K562 (cell line): ENCODE measurements around the gene KLHL35. TPM values are rescaled to one million over a fixed set of nuclear protein-coding genes. Genes with fewer than 3 reads are reported as not detected.

Experiments
- ATF7 ChIP-seq: fragments of 450-650 bp; IDR thresholded peaks from 2 replicates; pipeline ENCODE4 v1.7.1; 2014; ENCODE audit warnings: mild to moderate bottlenecking, moderate library complexity
- BCOR ChIP-seq: fragments of 450-650 bp; IDR thresholded peaks from 2 replicates; pipeline ENCODE4 v1.6.1; 2016
- BMI1 ChIP-seq: fragments of 150-350 bp; IDR thresholded peaks from 2 replicates; pipeline ENCODE4 v1.6.1; 2014; ENCODE audit warnings: low read length
- CBX5 ChIP-seq: IDR thresholded peaks from 2 replicates; pipeline ENCODE4 v1.6.1; 2014; ENCODE audit warnings: low read depth, borderline replicate concordance
- CLOCK ChIP-seq: fragments of 250-450 bp; sonication (Bioruptor Pico); IDR thresholded peaks from 2 replicates; pipeline ENCODE4 v1.4.0; 2020; ENCODE audit warnings: mild to moderate bottlenecking, moderate library complexity, borderline replicate concordance
- EP400 ChIP-seq: fragments of 450-650 bp; IDR thresholded peaks from 2 replicates; pipeline ENCODE4 v1.6.1; 2017; ENCODE audit warnings: antibody characterized with exemption, mild to moderate bottlenecking, moderate library complexity
- HMG20A ChIP-seq: fragments of 450-650 bp; formaldehyde crosslinking; conservative IDR thresholded peaks from 2 replicates; pipeline ENCODE4 v1.4.0; 2020; ENCODE audit warnings: mild to moderate bottlenecking, mixed read lengths
- HMGN3 ChIP-seq: IDR thresholded peaks from 2 replicates; pipeline ENCODE4 v1.6.1; 2011; ENCODE audit warnings: borderline replicate concordance, low read depth, mild to moderate bottlenecking, mixed read lengths, low read length; ENCODE audit not compliant: insufficient read length; ENCODE audit errors: extremely low read depth
- JUN ChIP-seq, 2 experiments: sonication (generic) in 1 of 2; formaldehyde crosslinking in 1 of 2; IDR thresholded peaks; 2 replicates each; pipeline versions ENCODE4 v1.6.1 to v1.8.0; 2012 to 2022; ENCODE audit warnings: borderline replicate concordance in 2 of 2, mild to moderate bottlenecking in 2 of 2, improper control_type of control experiment in 1 of 2, low read depth in 1 of 2, low read length in 1 of 2, missing genetic modification reagents in 1 of 2
- PTBP1 ChIP-seq: fragments of 200-400 bp; formaldehyde crosslinking; IDR thresholded peaks from 2 replicates; pipeline ENCODE4 v1.6.1; 2017; ENCODE audit warnings: low read depth, low read length
- RHOXF2B ChIP-seq: fragments of 250-450 bp; sonication (Bioruptor Pico); conservative IDR thresholded peaks from 2 replicates; pipeline ENCODE4 v1.5.1; 2021
- TAL1 ChIP-seq: fragments of 450-650 bp; IDR thresholded peaks from 2 replicates; pipeline ENCODE4 v1.6.1; 2016; ENCODE audit warnings: mild to moderate bottlenecking
- ZBTB43 ChIP-seq: sonication (generic); formaldehyde crosslinking; IDR thresholded peaks from 2 replicates; pipeline ENCODE4 v1.8.0; 2023; ENCODE audit warnings: mild to moderate bottlenecking, missing genetic modification reagents
- ZBTB8A ChIP-seq: fragments of 450-650 bp; IDR thresholded peaks from 2 replicates; pipeline ENCODE4 v1.6.1; 2018; ENCODE audit warnings: mild to moderate bottlenecking, moderate library complexity; ENCODE audit not compliant: partially characterized antibody
- ZMIZ1 ChIP-seq, 2 experiments: fragments of 150-350 bp in 1 of 2; IDR thresholded peaks; 2 replicates each; pipeline ENCODE4 v1.6.1; 2012 to 2016; ENCODE audit warnings: low read depth in 2 of 2, low read length in 2 of 2, mild to moderate bottlenecking in 1 of 2, moderate library complexity in 1 of 2
- ZNF253 ChIP-seq: fragments of 250-450 bp; sonication (Bioruptor Pico); conservative IDR thresholded peaks from 2 replicates; pipeline ENCODE4 v1.6.1; 2021; ENCODE audit warnings: mild to moderate bottlenecking
- ZNF431 ChIP-seq: sonication (generic); formaldehyde crosslinking; IDR thresholded peaks from 2 replicates; pipeline ENCODE4 v1.8.0; 2022; ENCODE audit warnings: mild to moderate bottlenecking, missing genetic modification reagents
- polyA plus RNA-seq, 8 experiments: library from polyadenylated mRNA; depleted of rRNA in 4 of 8; stranded (reverse) in 5 of 8; unstranded in 3 of 8; fragments of >200 nt; fragmentation: Nextera tagmentation in 2 of 8; fragmentation: Illumina TruSeq in 1 of 8; extraction: Ambion mirVana in 2 of 8; extraction: Trizol in 1 of 8; gene quantifications; 2 replicates each; pipeline versions ENCODE4 v1.2.1 to v1.2.3, GENCODE V29; 2011 to 2014; ENCODE audit warnings: inconsistent platforms in 1 of 8, missing spikeins in 1 of 8
- total RNA-seq, 7 experiments: library from RNA; depleted of rRNA in 6 of 7; stranded (reverse); fragments of >200 nt in 6 of 7; fragmentation: Illumina TruSeq in 2 of 7; extraction: Trizol in 2 of 7; gene quantifications; 2 replicates each; pipeline versions ENCODE4 v1.2.1 to v1.2.3, GENCODE V29; 2011 to 2021; ENCODE audit warnings: low replicate concordance in 1 of 7
- TF ChIP-seq, protein P1 (sequence below): fragments of 450-650 bp; IDR thresholded peaks from 2 replicates; pipeline ENCODE4 v1.6.1; 2016; ENCODE audit warnings: antibody characterized with exemption

Gene KLHL35
- total and polyA plus RNA-seq, 9 of the 15 experiments (the other 6 are each of a cell fraction or from before 2014, with no cell fraction given) = not detected

DNA sequence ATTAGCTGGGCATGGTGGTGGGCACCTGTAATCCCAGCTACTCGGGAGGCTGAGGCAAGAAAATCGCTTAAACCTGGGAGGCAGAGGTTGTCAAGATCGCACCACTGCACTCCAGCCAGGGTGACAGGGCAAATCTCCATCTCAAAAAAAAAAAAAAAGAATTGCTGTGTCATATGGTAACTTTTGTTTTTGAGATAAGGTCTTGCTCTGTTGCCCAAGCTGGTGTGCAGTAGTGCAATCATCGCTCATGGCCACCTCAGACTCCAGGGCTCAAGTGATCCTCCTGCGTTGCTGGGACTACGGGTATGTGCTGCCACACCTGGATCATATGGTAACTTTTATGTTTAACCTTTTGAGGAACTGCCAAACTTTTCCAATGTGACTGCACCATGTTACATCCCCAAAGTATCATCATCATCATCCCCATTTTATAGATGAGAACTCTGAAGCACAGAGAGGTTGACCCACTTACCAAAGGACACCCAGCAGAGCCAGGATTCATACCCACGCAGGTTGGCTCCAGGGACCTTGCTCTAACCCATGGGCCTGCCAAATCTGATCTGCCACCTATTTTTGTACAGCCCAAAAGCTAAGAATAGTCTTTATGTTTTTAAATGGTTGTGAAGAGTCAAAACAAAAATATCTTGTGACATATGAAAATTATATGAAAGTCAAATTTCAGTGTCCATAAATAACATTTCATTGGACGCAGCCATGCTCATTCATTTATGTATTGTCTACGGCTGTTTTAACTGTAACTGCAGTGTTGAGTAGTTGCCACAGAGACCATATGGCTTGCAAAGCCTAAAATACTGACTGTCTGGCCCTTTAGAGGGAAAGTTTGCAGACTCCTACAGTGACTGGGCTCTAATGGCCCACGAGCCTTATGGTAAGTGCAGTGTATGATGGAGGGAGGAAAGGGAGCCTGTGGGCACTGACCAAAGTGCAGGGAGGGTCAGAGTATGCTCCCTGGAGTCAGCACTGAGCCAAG lies 47.5 kb upstream of the KLHL35 start (continued):
- TF ChIP-seq CLOCK (CRISPR knock-in tag) = no peak
- TF ChIP-seq ATF7 = peak; percentile 82
- TF ChIP-seq RHOXF2B (CRISPR knock-in tag) = no peak
- TF ChIP-seq TAL1 = peak; percentile 69
- 0 out of 2 replicates have a peak, but pooled peaks have one; percentile 53 for TF ChIP-seq PTBP1
- no peak for TF ChIP-seq ZNF431 (CRISPR knock-in tag)
- TF ChIP-seq EP400 = peak; percentile 47; the same call in 1 of the 2 replicates
- TF ChIP-seq HMGN3 = no peak
- TF ChIP-seq ZNF253 (CRISPR knock-in tag) = no peak
- TF ChIP-seq HMG20A (CRISPR knock-in tag) = no peak
- no peak for TF ChIP-seq ZBTB8A
- TF ChIP-seq ZBTB43 (CRISPR knock-in tag) = peak; percentile 72; the same call in 1 of the 2 replicates
- no peak for TF ChIP-seq BMI1
- no peak for TF ChIP-seq CBX5
- peak; percentile 100 for TF ChIP-seq BCOR
- no peak for TF ChIP-seq ZMIZ1 (IDR thresholded peaks at IDR 0.05; ENCODE audit: low read depth in 2 of 2, low read length in 2 of 2)
- TF ChIP-seq, protein P1, sequence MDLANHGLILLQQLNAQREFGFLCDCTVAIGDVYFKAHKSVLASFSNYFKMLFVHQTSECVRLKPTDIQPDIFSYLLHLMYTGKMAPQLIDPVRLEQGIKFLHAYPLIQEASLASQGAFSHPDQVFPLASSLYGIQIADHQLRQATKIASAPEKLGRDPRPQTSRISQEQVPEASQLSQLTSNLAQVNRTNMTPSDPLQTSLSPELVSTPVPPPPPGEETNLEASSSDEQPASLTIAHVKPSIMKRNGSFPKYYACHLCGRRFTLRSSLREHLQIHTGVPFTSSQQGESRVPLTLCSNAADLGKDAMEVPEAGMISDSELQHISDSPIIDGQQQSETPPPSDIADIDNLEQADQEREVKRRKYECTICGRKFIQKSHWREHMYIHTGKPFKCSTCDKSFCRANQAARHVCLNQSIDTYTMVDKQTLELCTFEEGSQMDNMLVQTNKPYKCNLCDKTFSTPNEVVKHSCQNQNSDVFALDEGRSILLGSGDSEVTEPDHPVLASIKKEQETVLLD = peak; percentile 21; the same call in 1 of the 2 replicates
- TF ChIP-seq JUN (IDR thresholded peaks at IDR 0.05; ENCODE audit: borderline replicate concordance, low read depth, low read length) = peak; percentile 53; the same call in 1 of the 2 replicates
- no peak for TF ChIP-seq JUN (CRISPR knock-in tag; IDR thresholded peaks at IDR 0.05; ENCODE audit: borderline replicate concordance)
